ENCODE data around the gene FLAD1.
A peak's percentile ranks its signal among the peaks of the same experiment; 100 is the strongest.

FLAD1 gene

DNA sequence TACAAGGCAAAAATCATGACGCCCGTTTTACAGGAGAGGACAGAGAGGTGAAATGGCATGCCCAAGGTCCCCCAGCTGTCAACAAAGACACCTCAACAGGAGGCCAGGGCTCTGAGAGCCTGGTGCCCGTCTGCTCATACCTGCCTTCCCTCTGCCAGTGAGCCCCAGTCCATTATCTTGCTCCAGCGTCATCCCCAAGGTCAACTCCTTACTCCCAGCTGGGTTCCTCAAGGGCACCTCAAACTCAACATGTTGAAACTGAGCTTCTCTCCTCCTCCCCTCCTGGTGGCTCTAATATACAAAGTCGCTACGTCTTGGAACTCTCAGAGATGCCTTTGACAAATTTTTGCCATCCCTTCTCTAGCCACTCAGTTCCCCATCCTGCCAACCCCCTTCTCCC, 30.5 kb upstream of the FLAD1 start:
- no peak for DNase-seq

DNA sequence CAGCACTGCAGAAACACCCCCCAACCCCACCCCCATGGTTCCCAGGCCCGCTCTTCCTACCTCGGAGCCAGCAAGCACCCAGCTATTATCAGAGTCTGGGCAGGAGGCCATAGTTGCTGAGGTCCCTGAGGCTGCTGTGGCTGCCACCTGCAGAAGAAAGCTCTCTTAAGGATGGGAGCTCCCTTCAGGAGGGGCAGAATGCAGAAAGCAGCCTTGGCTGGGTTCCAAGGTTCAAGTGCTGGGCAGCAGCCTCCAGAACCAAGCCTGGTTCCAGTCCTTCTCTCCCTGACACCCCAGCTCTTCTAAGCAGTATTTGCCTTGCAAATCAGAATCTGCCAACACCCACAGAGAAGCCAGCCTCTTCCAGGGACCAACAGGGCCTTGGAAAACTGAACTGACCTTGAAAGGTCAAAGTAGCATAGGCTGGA, 29.5 kb upstream of the FLAD1 start:
- no peak for DNase-seq

DNA sequence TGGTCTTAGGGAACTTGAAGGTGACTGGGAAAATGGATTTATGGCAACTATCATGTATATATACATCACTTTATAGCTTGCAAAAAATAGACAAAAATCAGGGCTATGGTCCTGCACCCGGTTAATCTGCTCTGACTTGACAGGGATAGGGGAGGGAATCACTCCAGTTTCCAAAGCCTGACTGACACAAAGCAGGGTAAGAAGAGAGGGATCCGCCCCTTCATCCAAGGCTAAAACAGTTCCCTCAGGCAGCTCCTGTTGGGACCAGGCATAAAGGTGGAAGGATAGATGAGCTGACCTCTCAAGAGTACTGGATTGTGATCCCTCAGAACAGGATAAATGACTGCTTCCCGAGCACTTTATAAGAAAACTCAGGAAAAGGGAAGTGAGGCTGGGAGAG, 28.6 kb upstream of the FLAD1 start:
- DNase-seq: no peak

DNA sequence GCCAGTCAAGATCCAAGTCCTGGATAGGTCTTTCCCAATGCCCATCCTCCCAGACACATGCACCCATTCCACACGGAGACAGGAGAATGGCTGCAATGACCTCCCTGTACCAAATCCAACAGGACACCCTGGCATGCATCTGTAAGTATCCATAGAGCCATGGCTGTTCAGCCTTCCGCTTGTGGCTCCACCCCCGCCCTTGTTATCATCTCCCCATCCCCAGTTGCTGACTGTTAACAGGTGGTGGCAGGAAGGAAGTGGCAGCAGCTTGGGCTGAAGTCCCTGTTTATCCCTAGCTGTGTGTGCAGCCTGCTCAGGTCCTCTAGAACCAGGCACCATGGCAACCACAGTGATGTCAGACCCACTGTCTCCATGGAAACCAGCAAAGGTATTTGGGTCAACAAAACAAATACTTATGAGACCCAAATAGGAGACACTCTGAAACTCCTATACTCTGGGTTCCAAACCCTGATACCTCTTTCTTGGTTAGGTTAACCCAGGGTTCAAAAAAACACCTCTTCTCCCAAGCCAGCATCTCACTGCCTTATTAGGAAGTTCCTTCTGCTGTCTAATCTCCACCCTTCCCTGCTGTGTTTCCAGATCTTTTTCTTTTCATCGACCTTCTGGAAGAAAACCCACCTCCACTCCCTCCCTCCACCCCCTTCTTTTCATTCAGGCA, 28.0 kb upstream of the FLAD1 start:
- no peak for DNase-seq

DNA sequence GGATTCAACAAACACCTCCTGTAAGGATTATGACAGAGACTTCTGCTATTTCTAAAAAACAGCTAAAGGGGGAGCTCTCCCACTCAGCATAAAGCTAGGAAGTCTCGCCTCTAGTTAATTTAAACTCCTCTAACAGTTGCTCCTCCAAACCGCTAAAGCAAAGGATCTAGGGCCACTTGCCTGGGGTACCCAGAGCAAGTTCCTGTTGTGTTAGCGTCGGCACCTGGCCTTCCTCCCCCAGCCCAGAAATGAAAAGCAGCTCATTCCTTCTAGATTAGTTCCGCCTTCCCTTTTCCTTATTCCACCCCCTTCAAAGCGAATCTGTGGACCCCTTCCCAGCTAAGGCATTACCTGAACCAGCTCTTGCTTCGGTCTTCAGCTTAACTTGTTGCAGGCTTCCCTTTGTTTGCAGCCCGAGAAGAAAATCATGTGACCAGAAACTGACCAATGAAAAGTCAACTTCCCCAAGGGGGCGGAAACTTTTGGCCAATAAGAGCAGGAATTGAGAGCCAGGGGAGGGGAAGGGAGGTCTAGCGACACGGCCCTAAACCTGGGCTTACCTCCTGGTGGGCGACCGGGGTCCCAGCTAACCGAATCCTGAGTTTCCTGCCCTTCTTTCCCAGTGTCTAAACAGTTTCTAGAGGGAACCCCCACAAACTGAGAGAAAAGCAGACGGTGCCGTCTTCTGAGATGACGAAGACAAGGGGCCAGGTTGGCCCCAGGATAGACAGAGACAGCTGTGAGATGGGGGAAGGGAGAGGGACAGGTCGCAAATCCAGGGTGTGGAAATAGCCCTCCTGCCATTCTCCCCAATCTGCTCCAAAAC, 27.2 kb upstream of the FLAD1 start, which contains the start of gene PBXIP1:
TSS of gene PBXIP1 (minus strand) at position 382 of the 826 bp plus-strand sequence. CDS start 2,378 bp downstream, outside the sequence.
- DNase-seq: peak; percentile 74 to 83

DNA sequence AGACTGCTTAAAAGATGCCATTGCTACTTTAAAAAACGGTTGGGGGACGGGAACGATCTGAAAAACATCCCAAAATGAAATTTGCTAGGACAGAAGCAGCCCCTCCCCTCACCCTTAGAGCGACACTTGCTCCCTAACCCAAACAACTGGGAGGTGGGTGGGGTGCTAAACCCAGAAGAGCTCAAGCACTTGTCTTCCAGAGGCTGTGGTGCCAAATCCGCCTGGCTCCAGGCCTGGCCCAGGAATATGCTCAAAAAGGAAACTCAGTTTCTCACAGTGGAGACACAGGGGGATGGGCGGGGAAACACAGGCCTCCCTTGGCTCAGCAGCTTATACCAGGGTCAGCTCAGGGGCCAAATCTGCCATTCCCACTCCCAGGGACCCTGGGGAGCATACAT, 26.6 kb upstream of the FLAD1 start:
- no peak for DNase-seq

DNA sequence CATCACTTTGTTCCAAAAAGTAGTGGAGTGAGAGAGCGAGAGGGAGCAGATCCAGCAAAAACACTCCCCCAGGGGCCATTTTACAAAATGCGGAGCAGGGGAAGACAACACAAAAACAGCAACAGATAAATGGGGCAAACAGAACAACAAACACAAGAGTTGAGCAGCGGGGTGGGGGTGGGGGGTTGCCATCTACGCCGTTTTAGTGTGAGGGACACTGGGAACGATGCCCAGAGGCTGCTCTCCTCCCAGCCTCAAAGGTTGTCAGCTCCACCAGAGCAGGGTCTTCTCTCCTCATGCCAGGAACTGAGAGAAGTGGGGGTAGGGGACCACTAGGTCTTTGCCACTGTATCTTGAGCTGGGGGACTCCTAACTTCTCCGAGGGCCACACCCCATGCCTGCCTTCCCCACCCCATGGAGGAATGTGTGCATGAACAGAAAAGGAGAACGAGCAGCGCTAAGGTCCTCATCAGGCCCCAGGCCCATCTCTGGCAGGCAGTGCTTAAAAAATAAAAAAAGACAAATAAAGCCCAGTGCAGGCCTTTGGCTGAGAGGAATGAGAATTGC, 26.0 kb upstream of the FLAD1 start:
- DNase-seq: no peak

DNA sequence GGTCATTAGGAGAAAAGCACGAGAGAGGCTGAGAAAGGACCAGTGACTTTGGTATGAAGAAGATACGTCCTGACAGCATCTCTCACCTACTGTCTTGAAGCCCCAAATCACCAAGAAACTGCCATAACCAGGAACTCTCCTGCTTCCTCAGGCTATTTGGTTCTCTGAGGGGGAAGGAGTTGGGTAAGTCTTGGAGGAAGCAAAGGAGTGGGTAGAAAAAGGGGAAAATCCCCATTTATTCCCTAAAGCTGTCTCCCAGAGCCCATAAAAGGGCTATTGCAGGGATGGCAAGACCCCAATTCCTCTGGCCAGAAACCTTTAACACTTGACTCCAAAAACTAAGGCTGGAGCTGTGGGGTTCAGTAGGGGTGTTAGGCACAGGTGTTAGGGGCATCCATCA, 25.1 kb upstream of the FLAD1 start:
- no peak for DNase-seq

DNA sequence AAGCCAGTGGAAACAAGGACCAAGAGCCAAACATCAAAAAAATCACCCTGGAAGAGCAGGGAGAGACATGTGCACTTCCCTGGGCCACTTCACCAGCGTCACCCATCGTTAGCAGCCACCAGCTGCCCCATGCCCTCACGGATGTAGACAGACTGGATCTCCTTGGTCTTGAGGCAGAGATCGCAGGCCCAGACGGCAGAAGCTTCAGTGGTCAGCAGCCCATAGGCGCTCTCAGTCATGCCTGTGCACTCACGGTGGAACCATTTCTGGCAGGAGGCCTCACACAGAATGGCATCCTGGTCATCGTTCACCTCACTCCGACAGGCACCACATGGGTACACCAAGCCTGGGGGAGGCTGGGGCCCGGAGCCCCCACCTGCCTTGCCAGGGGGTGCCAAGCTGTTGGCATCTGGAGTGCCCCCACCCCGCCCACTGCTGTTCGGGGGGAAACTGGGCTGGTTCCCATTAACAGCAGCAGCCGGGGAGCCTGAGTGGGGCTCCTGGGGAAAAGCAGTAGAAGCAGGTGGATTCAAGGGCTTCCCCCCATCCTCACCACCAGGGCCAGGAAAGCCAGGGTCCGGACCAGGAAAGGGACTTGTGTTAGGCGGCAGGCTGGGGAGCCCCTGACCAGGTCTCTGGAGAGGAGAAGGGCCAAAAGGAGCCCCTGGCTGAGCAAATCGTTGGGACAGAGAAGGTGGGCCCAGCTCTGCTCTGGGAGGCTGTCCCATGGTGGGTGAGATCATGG, 24.3 kb upstream of the FLAD1 start:
- DNase-seq: no peak

DNA sequence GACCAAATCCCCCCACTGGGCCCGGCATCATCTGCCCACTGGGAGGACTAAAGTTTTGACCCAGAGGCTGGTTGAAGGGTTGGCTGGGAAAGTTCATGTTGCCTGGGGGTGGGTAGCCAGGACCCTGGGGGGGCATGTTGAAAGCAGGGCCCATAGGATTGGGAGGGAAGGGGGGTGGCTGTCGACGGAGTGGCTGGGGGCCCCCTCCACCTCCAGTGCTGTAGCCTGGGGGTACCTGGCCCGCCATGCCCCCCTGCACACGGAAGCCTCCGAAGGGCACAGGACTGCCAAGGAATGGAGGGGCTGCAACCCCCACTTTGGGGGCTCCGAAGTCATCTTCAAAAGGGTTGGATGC, 23.7 kb upstream of the FLAD1 start:
- DNase-seq: no peak

DNA sequence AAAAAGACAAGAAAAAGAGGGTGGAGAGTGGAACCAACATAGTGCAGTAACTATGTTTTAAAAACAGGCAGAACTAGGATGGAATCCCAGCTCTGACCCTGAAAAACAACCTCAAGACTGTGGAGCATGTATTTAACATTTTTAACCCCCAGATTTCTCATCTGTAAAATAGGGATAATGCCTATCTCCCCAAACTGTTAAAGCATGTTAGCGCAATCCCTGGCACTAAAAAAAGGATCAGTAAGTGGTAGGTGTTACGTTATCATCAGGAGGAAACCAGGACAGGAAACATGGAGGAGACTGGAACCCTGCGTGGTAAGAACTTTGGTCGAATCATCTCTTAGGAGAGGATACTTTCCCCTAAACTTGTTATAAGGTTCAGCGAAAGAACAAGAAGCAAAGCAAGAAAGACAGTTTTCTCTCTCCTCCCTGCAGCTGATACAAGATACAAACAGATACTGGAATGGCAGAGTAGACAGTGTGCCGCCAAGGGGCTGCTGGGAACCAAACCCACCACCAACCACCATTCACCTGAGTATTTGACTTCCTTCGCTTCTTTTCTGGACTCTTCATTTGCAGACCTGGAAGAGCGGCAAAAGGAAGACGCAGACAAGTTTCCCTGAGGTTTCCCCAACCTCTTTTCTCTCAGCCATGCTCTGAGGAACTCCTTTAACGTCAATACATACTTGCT, 22.6 kb upstream of the FLAD1 start:
- no peak for DNase-seq

DNA sequence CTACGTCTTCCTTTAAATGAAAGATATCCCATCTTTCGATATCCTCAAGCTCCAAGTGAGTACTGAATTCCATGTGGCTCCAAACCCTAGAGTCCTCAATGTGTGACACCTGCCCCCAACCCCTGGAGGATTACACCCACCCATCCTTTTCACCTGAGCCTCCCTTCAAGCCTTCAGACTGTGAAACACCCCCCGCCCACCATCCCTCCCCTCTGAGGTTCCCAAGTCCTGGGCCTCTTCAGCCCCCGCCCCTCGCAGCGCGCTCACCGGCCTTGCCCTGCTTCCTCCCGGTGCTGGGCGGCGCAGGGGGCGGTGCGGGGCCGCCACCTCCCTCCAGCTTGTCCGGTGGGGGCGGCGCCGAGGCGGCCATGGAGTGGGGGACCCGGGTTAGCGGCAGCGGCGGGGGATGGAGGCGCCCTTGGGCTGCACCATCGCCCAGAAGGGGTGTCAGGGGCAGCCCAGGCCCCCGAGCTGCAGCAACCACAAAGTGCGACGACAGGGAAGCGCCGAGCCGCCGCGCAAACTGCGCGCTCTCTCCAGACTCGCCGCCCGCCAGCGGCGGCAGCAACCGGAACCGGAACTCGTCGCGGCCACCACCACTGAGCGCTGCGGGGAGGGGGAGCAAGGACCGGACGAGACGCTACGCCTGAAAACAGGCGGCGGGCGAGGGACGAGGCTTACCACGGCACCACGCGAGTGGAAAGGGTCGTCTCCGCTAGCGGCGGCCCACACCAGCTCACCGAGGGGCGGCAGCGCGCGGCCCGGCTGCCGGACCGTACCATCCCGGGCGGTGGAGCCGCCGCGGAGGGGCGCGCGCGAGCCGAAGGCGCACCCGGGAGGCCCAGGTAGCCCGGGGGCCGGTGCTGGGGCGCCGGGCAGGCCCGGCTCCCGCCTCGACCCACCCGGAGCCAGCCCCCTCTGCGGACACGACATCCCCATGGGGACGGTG, 21.7 kb upstream of the FLAD1 start, which contains the start of gene PYGO2:
TSS of gene PYGO2 (minus strand) at position 576 of the 949 bp plus-strand sequence. CDS start at position 370, 206 bp downstream.
- peak; percentile 44 to 75 for DNase-seq

DNA sequence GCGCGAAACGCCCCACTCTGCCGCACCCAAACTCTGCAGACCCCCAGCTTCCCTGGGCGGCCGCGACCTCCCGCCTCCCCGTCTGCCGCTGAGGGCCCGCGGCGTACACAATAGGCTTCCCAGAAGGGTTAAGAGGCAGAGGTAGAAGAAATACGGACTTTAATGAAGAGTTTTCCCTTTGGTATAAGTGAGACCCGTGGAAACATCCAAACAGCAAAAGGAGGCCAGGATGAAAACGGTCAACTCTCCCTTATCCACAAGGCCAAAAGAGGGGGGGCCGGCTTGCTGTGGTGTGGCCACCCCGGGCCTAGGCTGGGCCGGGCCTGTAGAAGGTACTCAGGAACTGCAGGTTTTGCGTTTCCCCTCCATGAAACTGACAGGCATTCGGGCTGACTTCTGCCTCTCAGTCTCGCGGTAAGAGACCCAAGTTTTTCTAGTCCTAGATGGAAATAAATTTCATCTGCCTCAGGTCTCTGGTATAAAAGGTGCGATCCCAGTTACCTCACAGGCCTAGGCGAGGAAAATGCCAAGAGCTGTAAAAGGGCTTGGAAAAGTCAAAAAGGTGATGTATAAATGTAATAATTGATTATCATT, 20.9 kb upstream of the FLAD1 start:
- no peak for DNase-seq

DNA sequence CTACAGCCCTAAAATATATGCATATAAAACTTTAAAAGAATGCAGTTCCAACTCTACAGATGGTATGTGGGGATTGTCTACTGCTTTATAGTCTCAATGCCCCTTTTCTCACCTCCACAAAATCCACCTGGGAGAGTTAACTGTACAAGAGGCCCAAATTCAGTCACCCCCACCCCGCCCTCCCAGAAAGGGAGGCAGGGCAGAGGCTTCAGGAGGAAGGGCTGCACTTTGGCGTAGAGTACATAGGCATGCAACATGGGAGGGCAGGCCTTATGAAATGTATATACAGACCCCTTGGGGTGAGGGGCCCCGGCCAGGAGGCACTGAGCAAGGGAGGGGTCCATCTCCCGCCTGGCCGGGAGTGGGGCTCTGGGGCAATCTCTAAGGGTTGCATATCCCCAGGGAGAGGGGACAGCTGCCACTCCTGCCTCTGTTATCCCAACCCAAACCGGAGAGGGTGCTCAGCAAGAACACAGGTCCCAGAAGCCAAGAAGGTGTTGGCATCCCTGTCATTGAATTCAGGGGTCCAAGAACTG, 20.3 kb upstream of the FLAD1 start:
- DNase-seq: no peak

DNA sequence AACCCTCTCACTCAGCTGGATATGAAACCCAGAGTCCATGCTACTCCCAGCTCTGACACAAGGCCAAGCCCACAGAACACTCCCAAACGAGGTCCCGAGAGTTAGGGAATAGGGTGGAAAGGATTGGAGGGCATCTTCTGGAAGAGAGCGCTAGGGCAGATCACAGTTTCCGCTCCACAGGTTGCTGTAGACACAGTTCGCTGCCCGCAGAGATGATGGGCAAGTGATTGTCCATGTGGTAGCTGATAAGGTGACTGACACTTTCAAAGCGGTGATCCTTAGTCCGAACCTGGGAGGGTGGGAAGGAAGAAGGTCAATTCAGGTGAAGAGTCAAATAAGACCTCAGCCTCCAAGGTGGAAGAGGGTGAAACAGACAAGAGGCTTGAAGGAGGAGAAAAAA, 19.5 kb upstream of the FLAD1 start:
- no peak for DNase-seq

DNA sequence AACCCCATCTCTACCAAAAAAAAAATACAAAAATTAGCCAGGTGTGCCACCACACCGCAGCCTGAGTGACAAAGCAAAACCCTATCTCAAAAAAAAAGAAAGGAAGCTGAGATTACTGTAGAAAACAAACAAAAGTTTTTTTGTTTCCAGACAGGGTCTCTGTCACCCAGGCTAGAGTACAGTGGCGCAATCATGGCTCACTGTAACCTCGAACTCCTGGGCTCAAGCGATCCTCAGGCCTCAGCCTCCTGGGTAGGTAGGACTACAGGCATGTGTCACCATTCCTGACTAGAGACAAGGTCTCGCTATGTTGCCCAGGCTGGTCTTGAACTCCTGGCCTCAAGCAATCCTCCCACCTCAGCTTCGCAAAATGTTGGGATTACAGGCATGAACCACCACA, 18.8 kb upstream of the FLAD1 start:
- no peak for DNase-seq

DNA sequence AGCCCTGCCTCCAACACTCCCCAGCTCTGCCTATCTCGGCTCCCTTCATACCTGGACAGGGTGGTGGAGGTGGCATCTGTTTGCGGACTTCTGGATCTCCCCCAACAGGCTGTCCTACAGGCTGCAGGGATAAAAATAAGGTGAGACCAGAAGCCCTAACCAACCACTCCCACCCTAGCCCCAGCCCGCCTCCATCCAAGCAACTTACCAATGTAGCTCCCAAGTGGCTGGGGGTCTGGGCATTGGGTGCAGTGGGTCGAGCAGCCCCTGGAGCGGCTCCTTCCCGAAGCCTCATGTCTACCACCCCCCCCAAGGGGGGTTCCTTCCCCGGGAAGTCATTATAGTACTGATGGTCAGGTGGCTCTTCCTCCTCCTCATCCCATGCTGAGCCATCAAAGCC, 17.0 kb upstream of the FLAD1 start:
- no peak for DNase-seq

DNA sequence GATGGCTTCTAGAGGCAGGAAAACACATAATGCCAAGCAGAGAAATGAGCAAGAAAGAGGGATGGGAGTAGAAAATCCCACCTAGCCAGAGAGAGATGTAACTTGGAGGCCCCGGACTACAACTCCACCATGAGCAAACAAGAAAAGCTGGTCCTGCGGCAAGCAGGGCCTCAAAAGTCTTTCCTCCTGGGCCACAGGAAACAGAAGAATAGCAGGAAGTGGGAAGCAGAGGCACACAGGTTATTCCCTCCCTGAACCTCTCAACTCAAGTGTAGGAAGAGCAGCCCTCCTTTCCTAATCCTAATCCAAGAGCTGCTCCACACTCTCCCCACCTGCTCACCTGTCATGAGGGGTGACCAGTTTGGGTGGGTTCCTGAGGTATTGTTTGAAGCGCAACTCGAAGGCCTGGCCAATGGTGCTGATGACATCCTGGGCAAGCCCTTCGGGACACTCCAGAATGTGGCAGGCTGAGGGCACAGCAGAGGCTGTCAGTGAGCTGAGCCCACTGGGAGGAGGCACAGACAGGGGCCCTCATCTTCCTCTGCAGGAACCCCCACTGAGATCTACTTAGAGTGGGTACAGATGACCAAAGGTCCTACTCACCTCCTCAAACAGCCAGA, 15.7 kb upstream of the FLAD1 start:
- DNase-seq: no peak

DNA sequence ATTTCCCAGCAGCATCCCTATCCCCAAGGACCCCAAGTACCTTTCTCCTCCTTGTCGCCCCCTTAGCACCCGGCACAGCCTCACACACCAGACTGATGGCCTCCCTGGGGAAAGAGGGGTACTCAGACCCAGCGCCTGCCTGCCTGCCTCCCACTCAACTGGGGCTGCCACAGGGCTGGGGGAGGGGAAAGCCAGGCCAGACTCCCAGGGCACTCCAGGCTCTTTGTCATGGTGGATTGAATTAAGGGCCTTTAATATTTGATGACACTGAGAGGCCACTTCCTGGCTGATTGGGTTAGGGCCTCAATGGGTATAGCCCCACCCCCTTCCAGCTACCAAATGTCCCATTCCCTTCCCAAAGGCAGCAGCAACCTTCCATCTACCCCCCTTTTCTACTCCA, 14.4 kb upstream of the FLAD1 start:
- no peak for DNase-seq

DNA sequence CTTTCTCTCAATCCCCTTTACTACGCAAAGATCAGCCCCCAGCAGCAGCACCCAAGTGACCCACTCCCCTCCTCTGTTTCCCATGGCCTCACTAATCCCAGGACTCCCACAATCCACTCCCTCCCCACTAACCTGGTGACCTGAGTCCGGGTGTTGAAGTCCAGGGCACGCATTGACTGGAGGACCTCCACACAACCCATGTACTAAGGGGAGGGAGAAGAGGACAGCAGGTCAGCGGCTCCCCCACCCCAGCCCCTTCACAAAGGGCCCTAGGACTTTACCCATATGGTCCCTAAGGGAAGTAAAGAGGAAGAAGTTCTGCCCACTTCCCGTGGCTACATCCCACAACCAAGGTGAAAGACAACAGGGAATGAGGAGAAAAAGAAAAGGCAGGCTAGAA, 13.9 kb upstream of the FLAD1 start:
- DNase-seq: no peak
